RCC 7860 (cell line): ENCODE results near the gene WEE1.
"Not testable (repeated sequence)": the region's sequence is repeated elsewhere in the genome, so short reads cannot be mapped to it uniquely, and the experiment has no call there.

Source experiments
- DNase-seq: peaks from one replicate; pipeline ENCODE4 v3.0.0-alpha.2; 2015; ENCODE audit warnings: low spot score
- FAIRE-seq: peaks from 2 replicates; lab custom pipeline; 2012; peaks lifted over from hg19 to GRCh38; lab: Jason Lieb, UNC

The WEE1 gene

GRCh38 chr11:9573052-9573774, at the start of gene WEE1:
TSS of gene WEE1 (plus strand) at chr11:9573670. CDS start at chr11:9573934, 264 bp downstream.
- peak; percentile 96 for DNase-seq
- peak; percentile 42 for FAIRE-seq

GRCh38 chr11:9524001-9524400, 49.5 kb upstream of the WEE1 start:
- FAIRE-seq (no peak), DNase-seq (no peak)

GRCh38 chr11:9525116-9525515, 48.4 kb upstream of the WEE1 start:
- DNase-seq (no peak), FAIRE-seq (no peak)

DNA sequence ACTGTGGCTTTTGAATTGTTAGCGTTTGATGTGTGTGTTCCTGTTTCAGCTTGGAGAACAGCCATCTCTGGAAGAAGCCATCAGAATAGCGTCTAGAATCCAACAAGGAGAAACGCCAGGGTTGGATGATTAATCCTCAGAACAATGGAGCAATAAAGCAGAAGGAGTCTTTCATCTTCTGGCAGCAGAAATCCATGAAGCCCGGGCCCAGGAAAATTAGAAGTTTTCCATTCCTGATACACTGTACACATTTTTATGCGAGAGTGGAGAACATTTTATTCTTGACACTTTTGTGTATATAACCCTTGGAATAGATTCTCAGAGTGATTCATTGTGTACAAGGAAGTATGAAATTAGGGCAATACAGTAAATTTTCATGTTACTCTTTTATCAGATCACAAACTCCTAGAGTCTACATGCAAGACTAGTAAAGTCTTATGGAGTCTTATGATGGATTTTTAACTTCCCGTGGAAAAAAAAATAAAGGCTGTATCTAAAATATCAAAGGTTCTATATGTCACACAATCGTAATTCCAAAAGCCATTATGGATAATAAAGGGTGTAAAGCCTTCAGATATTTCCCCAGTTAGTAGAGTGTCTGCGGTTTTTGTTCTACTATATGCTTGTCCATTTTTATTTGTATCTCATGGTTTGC, 45.9 kb upstream of the WEE1 start:
- FAIRE-seq, result no peak
- DNase-seq, result no peak

GRCh38 chr11:9528136-9528501, 45.4 kb upstream of the WEE1 start:
- FAIRE-seq, result no peak
- DNase-seq, result no peak

- FAIRE-seq (no peak), DNase-seq (no peak)
Observed at GRCh38 chr11:9528573-9529333, 44.7 kb upstream of the WEE1 start.

DNA sequence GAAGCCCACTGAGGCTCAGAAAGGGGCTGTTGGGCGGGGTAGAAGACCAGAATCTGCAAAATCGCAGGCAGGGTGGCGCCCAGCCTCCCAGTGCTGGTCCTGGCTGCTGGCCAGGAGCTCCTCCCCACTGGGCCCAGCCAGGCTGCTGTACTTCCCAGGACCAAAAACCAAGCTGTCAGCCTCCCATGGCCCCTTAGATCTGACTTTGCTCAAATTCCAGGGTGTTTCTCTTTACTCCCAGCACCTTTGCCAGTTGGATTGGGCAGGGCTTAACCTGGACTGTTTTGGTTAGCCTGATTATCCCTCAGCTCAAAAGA, 44.2 kb upstream of the WEE1 start:
- FAIRE-seq (no peak), DNase-seq (no peak)

- FAIRE-seq (no peak), DNase-seq (no peak)
Observed at GRCh38 chr11:9530020-9530621, 43.3 kb upstream of the WEE1 start.

DNA sequence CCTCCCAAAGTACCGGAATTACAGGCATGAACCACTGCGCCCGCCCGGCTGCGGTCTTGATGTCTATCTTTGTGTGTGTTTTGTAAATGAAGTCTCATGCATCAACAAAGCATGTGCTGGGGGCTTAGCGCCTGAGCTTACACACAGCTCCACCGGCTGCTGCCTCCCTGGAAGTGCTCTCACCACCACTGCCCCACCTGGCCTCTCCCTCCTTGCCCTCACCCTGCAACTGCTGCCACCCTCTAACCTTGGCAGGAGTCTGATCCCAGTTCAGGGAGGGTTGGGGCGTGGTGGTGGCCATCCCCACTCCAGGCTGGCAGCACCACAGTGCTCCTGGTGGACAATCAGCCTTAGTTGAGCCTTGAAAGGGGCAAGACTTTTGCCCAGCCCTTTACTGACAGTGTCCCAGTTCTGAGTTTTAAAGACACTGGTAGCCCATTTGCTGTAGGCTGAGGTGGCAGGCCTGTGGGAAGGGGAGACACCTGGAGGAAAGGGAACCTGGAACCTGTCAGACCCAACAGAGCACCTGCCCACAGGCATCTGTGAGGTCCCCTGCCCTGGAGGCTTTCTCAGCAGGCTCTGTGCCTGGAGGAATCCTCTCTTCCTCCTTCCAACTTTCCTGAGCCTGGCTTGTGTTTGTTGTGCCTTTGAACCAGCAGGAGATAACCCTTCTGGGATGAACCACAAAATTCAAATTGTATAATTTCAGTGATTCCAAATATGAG, 42.4 kb upstream of the WEE1 start:
- FAIRE-seq, result no peak
- no peak for DNase-seq

GRCh38 chr11:9533058-9533457, 40.4 kb upstream of the WEE1 start:
- FAIRE-seq, result no peak

DNA sequence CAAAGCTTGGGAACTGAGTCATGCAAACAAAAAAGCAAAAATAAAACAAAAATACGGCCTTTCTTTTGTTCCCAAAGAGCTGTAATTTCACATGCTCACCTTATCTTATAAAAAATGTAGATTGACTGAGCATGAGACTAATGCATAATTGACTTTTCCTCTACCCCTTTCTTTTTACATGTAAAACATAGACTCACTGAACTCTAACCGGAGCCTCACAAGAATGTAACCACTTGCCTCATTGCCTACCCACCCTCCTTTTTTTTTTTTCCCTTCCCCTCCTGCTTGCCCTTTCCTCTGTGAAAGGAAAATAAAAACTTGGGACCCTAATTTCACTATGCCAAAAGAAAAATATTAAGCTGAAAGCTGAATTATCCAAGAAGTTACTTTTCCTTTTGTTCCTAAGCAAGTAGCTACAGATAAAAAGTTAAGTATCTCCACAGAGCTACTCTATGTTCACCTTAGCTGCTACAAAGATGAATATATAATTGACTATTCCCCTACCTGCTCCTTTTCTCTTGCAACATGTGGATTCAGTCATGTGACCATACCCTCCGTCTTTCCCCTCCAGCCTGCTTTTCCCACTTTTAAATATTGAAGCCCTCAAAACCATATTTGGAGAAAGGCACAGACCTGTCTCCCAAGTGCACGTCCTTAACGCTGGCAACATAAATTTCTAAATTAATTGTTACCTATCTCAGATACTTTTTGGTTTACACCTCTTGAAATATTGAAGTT, 39.6 kb upstream of the WEE1 start:
- no peak for DNase-seq
- FAIRE-seq, result no peak

More at GRCh38 chr11:9533058-9533457, 40.4 kb upstream of the WEE1 start:
- no peak for DNase-seq

- FAIRE-seq (no peak), DNase-seq (no peak)
Observed at GRCh38 chr11:9535189-9535781, 38.2 kb upstream of the WEE1 start.

DNA sequence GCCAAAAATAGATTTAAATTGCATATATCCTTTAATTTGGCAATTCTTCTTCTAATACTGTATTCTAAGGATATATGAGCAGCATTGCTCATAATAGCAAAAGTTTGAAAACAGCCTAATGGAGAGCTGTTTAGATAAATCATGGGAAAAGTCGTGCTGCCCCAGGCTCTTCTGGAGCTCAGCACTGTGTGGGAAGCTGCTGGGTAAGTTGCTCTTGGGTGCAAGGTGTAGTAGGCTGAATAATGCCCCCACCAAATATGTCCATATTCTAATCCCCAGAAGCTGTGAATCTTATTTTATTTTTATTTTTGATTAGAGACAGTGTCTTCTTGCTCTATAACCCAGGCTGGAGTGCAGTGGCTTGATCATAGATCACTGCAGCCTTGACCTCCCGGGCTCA, 34.9 kb upstream of the WEE1 start:
- FAIRE-seq (no peak), DNase-seq (no peak)

GRCh38 chr11:9549216-9549615, 24.3 kb upstream of the WEE1 start:
- not testable (repeated sequence) for FAIRE-seq, DNase-seq

DNA sequence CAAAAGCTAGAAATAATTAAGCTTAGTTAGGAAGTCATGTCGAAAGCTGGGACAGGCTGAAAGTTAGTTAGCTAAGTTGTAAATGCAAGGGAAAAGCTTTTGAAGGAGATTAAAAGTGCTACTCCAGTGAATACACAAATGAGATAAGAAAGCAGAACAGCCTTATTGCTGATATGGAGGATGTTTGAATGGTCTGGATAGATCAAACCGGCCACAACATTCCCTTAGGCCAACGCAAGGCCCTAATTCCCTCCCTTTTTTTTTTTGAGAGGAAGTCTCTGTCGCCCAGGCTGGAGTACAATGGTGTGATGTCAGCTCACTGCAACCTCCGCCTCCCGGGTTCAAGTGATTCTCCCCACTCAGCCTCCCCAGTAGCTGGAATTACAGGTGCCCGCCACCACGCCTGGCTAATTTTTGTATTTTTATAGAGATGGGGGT, 23.3 kb upstream of the WEE1 start:
- no peak for DNase-seq
- FAIRE-seq, result no peak

DNA sequence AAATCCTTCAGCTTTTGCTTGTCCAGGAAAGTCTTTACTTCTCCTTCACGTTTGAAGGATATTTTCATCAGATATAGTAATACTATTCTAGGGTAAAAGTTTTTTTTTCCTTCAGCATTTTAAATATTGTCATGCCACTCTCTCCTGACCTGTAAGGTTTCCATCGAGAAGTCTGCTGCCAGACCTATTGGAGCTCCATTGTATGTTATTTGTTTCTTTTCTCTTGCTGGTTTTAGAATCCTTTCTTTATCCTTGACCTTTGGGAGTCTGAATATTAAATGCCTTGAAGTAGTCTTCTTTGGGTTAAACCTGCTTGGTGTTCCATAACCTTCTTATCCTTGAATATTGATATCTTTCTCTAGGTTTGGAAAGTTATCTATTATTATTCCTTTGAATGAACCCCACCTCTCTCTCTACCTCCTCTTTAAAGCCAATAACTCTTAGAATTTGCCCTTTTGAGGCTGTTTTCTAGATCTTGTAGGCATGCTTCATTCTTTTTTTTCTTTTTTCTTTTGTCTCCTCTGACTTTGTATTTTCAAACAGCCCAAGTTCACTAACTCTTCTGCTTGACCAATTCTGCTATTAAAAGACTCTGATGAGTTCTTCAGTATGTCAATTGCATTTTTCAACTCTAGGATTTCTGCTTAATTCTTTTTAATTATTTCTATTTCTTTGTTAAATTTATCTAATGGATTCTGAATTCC, 12.0 kb upstream of the WEE1 start:
- FAIRE-seq, result no peak
- DNase-seq, result no peak

DNA sequence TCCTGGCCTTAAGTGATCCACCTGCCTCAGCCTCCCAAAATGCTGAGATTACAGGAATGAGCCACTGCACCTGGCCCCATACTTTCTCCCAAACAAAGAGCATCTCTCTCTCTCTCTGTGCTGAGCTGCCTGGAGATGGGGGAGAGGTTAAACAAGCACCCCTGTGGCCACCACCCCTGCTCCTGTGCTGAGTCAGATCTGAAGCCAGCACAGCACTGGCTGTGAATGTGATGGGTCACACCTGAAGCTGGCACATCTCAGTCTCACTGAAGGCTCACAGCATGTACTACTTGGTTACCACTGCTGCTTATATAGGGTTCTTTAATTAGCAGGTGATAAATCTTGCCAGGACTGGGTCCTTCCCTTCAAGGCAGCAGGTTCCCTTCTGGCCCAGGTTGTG, 10.8 kb upstream of the WEE1 start:
- FAIRE-seq (no peak), DNase-seq (no peak)

GRCh38 chr11:9563196-9563730, 10.2 kb upstream of the WEE1 start:
- FAIRE-seq, result no peak
- no peak for DNase-seq
